HFFc6 (cell line): ENCODE data around the gene FBXL12. TPM values are rescaled to one million over a fixed set of nuclear protein-coding genes. Genes with fewer than 3 reads are reported as not detected.
"Not testable (repeated sequence)": the region's sequence is repeated elsewhere in the genome, so short reads cannot be mapped to it uniquely, and the experiment has no call there.

Source experiments
- DNase-seq: peaks from one replicate; pipeline ENCODE4 v3.0.0-alpha.2; 2018
- H3K27ac Mint-ChIP-seq: 2 replicates; pipeline ENCODE4 v1.8.0; 2020; ENCODE audit warnings: mild to moderate bottlenecking, mixed read lengths
- H3K27me3 Mint-ChIP-seq: 2 replicates; pipeline ENCODE4 v1.8.0; 2021; ENCODE audit warnings: mild to moderate bottlenecking, moderate library complexity, mixed read lengths; ENCODE audit not compliant: insufficient read depth
- H3K36me3 Mint-ChIP-seq: 2 replicates; pipeline ENCODE4 v1.8.0; 2021; ENCODE audit warnings: low read depth, mixed read lengths
- H3K4me1 Mint-ChIP-seq: 2 replicates; pipeline ENCODE4 v1.8.0; 2020; ENCODE audit warnings: low read depth, mixed read lengths
- H3K4me3 Mint-ChIP-seq: 2 replicates; pipeline ENCODE4 v1.8.0; 2020; ENCODE audit warnings: mild to moderate bottlenecking, moderate library complexity, mixed read lengths
- H3K9me3 Mint-ChIP-seq: 2 replicates; pipeline ENCODE4 v1.8.0; 2020; ENCODE audit warnings: mild to moderate bottlenecking, mixed read lengths
- CTCF ChIP-seq: fragments of 200-600 bp; sonication (generic); IDR thresholded peaks from 2 replicates; pipeline ENCODE4 v1.5.0; 2021; ENCODE audit warnings: antibody characterized with exemption, mild to moderate bottlenecking
- total RNA-seq, 6 experiments: library from RNA; stranded (reverse); fragmentation: NEBNext Ultra II Directional; extraction: Animal tissue kit (Norgen Biotek cat#: 25700); gene quantifications; 2 replicates in 1 of 6; 3 replicates in 5 of 6; pipeline ENCODE4 v1.2.3, GENCODE V29; 2021

Gene FBXL12
- total RNA-seq, 6 experiments from 2014 or later: 25.2 to 29.0 (median 27.2) TPM

- Mint-ChIP-seq H3K27ac (no peak overlapping the region), H3K4me3 (no peak overlapping the region)
- 0 out of 2 replicates have a peak, but pooled peaks have one; percentile 15 for TF ChIP-seq CTCF
These were observed 4.9 kb upstream of the FBXL12 start for GRCh38 chr19:9823816-9824215.

GRCh38 chr19:9820034-9820433, 1.2 kb upstream of the FBXL12 start:
- H3K4me3 Mint-ChIP-seq: peak overlapping the region; percentile 83
- peak overlapping the region; percentile 95; the same call in 1 of the 2 replicates for H3K27ac Mint-ChIP-seq
- H3K36me3 Mint-ChIP-seq: peaks cover 12% of the 10 kb centered on the region
- not testable (repeated sequence) for H3K27me3 Mint-ChIP-seq, DNase-seq, H3K9me3 Mint-ChIP-seq
- H3K4me1 Mint-ChIP-seq: peaks cover 27% of the 10 kb centered on the region

More at GRCh38 chr19:9823816-9824215, 4.9 kb upstream of the FBXL12 start:
- peaks cover 19% of the 10 kb centered on the region for H3K4me1 Mint-ChIP-seq
- H3K36me3 Mint-ChIP-seq: peaks cover 16% of the 10 kb centered on the region
- no peak for DNase-seq
- no peaks in the 10 kb centered on the region for H3K9me3 Mint-ChIP-seq
- peaks cover 4% of the 10 kb centered on the region; the same call in 1 of the 2 replicates for H3K27me3 Mint-ChIP-seq

GRCh38 chr19:9819596-9819909, 674 bp upstream of the FBXL12 start:
- Mint-ChIP-seq H3K36me3 (peaks cover 17% of the 10 kb centered on the region), H3K4me1 (peaks cover 27% of the 10 kb centered on the region), H3K9me3 (no peaks in the 10 kb centered on the region), H3K4me3 (peak overlapping the region; percentile 83), H3K27me3 (peaks cover 1% of the 10 kb centered on the region), H3K27ac (peak overlapping the region; percentile 95)
- no peak for DNase-seq
- no peak for TF ChIP-seq CTCF

- no peak for TF ChIP-seq CTCF
- DNase-seq: no peak
- Mint-ChIP-seq H3K36me3 (peaks cover 21% of the 10 kb centered on the region), H3K4me1 (peaks cover 27% of the 10 kb centered on the region), H3K4me3 (peak overlapping the region; percentile 94), H3K27ac (peak overlapping the region; percentile 95), H3K9me3 (no peaks in the 10 kb centered on the region), H3K27me3 (peaks cover 1% of the 10 kb centered on the region)
These were observed 625 bp downstream of the FBXL12 start for GRCh38 chr19:9818175-9818733.

- no peak for DNase-seq
- Mint-ChIP-seq H3K27ac (no peak overlapping the region), H3K36me3 (peaks cover 16% of the 10 kb centered on the region), H3K27me3 (no peaks in the 10 kb centered on the region; the same call in 1 of the 2 replicates), H3K9me3 (no peaks in the 10 kb centered on the region), H3K4me1 (no peaks in the 10 kb centered on the region; the same call in 1 of the 2 replicates), H3K4me3 (no peak overlapping the region)
- no peak for TF ChIP-seq CTCF
These were observed 7.7 kb downstream of the FBXL12 start for GRCh38 chr19:9811139-9811538.

- TF ChIP-seq CTCF: no peak
- DNase-seq: no peak
- H3K4me3 Mint-ChIP-seq: no peak overlapping the region
- H3K4me1 Mint-ChIP-seq: no peaks in the 10 kb centered on the region
- peaks cover 10% of the 10 kb centered on the region for H3K36me3 Mint-ChIP-seq
- no peak overlapping the region for H3K27ac Mint-ChIP-seq
- no peaks in the 10 kb centered on the region; the same call in 1 of the 2 replicates for H3K27me3 Mint-ChIP-seq
- no peaks in the 10 kb centered on the region for H3K9me3 Mint-ChIP-seq
These were observed 9.7 kb downstream of the FBXL12 start for GRCh38 chr19:9808855-9809824.
